A172 (cell line): ENCODE measurements around the gene TNKS1BP1. TPM values are rescaled to one million over a fixed set of nuclear protein-coding genes. Genes with fewer than 3 reads are reported as not detected.
"Not testable (repeated sequence)": the region's sequence is repeated elsewhere in the genome, so short reads cannot be mapped to it uniquely, and the experiment has no call there.

Experiments
- DNase-seq: peaks from one replicate; pipeline ENCODE4 v3.0.0-alpha.2; 2015; ENCODE audit warnings: low spot score
- total RNA-seq: library from RNA; depleted of rRNA; stranded (reverse); fragments of >200 nt; shearing (Covaris generic); gene quantifications from 2 replicates; pipeline ENCODE4 v1.2.3, GENCODE V29; 2014

Gene TNKS1BP1
- total RNA-seq, 1 experiment from 2014 or later, result 43.8 TPM

DNA sequence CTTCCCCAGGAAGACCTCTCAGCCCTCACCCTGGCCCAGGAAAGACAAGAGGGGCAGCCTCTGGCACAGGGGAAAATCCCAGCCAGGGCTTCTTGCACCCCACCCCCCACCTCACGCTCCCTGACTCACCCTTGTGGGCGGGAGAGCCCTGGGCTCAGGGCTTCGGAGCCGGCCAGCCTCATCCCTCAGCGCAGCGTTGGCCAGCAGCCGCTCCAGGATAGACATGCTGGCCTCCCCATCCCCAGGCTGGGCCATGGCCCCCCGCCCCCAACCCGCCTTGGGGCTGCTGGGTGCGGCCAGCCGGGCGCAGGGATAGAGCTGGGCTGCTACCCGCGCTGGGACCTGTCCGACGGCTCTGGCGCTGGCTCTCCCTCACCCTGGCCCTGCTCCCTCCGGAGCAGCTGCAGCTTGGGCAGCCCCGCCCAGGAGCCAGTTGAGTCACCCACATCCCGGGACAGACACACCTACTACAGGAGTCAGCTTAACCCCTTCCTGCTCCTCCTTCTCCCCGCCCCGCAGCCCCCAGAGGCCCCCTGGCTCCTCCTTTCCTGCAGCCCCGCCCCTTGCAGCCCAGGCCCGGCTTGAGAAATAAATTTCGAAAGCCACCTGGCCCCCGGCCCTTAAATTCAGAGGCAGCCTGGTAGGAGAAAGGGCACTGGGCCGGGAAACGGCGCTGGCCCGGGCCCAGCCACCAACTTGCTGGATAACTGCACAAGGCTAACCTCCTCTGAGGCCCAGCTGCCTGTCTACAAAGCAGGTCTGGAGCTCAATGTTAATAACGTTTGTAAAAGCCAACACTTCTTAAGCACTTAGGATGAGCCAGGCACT is 13.4 kb downstream of the TNKS1BP1 start:
- DNase-seq, result peak; percentile 95

DNA sequence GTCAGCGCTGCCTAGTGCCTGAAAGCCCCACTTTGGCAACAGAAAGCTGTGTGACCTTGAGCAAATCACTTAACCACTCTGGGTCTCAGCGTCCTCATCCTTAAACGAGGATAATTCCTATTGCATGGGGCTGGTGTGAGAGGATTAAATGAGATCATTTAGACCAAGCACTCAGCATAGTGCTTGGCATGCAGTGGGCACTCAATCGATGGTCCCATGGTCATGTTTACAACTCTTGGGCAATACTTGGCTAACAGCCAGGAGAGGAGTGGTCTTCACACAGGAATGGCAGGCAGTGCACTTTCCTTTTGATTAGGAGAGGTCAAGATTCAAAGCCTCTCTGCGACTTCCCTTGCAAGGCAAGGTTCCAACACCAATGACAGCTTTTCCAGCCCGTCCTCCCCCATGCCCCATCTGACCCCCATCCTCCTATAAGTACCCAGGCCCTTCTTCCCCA is 14.1 kb downstream of the TNKS1BP1 start:
- DNase-seq, result no peak

DNA sequence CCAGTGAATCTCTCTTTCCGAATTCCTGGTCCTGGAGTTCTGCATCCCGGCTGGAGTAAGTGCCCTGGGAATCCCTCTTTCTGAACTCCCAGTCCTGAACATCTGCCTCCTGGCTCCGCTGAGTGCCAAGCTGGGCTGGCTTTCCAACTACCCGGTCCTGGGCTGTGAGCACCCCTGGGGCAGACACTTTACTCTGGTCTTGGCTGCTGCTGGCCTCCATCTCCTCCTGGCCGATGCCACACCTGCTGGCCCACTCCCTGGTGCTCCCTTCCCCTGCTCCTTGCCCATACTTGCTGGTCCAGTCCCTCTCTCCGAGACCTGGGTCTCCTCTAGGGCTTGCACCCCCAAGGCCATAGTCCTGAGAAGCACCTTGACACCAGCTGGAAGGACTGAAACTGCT is 14.7 kb downstream of the TNKS1BP1 start:
- DNase-seq, result no peak

DNA sequence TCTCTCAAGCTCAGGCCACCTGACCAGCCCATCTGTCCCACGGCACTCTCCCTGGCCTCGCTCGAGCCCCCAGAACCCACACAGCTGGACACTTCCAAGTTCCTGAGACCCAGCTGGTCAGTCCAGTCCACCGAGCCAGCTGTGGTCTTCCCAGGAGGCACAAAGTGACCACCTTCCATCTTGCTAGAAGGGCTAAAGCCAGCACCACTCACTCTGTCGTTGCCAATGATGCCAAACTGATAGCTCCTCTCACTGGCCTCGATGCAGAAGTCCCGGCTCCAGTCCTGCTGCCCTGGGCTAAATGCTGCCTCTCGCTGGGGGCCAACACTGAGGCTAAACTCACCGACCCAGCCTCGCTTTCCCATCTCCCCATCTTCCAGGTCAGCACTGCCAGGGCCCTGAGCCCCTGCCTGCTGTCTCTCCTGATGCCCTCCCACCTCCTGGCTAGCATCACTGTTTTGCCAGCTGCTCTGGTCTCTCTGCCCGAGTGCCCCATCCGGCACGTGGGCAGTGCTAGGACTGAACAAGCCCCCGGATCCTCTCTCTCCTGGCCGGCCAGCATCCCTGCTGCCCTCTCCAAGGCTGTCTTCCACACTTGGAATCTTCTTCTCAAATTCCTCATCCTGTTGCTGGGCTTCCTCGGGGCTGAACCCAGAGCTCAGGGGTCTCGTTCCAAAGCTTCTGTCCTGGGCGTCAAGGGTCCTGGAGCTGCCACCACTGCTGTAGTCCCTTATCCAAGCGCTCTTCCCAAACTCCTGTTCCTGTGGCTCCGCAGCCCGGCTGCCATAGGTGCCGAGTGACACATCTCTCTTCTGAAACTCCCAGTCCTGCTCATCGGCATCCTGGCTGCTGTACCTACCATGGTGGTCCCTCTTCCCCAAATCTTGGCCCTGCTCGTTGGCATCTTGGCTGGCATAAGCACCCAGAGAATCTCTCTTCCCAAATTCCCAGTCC is 15.4 kb downstream of the TNKS1BP1 start:
- DNase-seq, result no peak

DNA sequence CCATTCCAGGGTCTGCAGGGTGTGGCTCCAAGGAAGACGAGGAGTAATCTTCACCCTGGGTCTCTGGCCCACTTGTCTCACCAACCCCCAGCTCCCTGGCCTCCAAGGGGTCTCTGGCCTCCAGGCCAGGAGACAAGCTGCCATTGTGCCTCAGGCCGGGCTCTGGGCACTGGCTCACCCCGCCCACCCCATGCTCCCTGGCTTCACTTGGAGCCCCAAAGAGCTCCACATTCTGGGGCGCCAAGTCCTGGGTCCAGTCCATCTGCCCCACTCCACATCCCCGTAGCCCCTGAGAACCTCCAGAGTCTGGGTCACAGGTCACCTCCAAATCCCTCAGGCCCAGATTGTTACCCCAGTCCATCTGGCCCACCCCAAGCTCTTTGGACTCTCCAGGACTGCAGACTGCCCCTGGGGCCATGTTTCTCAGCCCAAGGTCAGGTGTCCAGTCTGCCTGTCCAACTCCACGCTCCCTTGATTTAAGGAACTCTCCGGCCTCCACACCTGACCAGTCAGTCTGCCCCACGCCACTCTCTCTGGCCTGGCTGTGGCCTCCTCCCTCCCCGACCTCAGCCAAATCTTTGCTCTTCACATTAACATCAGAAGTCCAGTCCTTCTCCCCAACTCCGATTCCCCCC is 16.2 kb downstream of the TNKS1BP1 start:
- no peak for DNase-seq

DNA sequence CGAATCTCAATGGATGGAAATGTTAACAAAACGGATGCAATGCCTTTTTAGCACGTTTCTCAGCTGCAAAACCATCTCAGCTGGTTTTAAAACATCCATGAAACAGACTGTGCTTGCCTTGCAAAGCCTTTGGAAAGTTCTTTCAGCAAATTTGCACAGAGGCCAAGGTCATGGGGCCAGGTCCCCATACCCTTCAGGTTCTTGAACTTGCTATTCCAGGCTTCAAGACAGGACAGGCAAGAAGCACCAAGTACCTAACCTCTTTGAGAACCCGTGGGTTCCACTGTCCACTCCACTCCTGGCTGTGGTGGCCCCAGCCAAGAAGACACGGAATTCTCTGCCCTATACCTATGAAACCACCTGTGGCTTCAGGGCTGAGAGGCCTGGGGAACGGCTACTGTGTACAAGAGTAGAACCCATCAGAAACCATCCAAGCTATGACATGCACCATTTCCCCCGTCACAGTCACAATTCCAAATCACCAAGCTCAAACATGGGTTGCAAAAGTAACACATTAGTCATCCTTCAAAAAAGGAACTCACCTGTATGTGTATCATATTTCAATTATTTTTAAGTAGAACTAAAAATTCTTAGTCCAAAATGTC is 17.0 kb downstream of the TNKS1BP1 start:
- no peak for DNase-seq

DNA sequence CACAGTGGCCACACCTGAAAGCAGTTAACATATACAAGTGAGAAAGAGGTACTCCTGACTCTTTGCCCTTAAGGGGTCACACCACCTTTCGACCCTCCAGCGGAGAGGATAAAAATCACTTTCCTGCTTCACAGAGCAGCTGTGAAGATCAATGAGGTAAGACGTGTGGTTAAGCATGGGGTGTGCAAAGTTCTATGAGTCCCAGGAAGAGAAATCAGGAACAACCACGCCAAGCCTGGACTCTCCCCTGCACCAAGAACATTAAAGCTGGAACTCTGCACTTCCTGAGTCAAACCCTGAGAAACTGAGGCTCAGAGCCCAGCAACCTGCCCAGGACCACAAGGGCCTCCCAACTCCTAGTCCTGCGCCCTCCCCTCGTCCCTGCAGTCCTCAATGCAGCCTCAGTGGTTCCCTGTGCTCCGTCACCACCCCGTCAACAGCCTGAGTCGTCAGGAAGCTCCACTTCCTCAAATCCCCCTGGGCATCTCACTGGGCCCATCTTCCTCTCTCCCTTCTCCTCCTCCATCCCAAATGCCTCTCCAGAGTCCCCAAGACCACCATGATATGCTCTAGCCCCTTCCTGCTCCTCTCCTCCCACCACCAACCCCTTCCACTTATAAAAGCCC is 17.7 kb downstream of the TNKS1BP1 start:
- DNase-seq, result no peak

DNA sequence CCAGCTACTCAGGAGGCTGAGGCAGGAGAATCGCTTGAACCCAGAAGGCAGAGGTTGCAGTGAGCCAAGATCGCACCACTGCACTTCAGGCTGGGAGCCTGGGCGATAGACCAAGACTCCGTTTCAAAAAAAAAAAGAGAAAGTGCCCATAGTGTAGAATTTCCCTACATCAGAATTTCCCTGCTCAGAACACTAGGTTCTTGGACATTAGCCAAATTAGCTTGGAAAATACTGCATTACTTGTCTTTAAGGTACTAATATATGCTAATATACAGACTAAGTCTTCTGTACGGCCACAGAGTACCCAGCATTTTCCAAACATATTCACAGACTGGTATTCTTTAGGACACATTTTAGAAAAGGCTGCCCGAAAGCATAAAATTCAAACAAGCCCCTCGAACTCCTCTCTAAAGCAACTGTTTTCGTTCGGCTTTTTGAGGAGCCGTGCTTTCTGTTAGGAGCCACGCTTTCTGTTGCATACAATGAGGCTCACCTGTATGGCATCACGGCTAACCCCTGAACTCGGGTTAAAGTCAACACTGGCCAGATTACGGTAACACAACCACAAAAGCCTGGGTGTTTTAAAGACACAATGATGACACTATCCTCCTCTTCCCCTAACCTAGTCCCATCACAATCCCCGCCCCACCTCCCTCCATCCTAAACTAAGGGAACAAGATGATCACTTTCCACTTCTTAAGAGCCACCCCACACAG is 18.4 kb downstream of the TNKS1BP1 start:
- DNase-seq, result no peak

DNA sequence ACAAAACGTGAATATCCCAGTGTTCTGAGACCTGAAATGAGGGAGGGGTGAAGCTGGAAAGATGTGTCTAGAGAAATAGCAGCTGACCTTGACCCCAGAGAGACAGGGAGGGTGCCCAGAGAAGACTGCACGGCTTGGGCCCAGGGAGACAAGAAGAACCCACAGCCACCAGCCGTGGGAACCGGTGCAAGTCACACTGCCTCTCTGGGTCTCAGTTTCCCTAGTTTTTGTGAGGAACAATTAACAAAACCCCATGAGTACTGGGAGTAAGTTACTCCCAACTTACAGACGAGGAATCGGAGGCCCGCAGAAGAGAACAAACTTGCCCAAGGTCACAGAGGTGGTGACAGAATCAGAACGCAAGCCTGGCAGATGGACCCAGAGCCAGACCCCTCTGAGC is 19.2 kb downstream of the TNKS1BP1 start:
- DNase-seq, result no peak

DNA sequence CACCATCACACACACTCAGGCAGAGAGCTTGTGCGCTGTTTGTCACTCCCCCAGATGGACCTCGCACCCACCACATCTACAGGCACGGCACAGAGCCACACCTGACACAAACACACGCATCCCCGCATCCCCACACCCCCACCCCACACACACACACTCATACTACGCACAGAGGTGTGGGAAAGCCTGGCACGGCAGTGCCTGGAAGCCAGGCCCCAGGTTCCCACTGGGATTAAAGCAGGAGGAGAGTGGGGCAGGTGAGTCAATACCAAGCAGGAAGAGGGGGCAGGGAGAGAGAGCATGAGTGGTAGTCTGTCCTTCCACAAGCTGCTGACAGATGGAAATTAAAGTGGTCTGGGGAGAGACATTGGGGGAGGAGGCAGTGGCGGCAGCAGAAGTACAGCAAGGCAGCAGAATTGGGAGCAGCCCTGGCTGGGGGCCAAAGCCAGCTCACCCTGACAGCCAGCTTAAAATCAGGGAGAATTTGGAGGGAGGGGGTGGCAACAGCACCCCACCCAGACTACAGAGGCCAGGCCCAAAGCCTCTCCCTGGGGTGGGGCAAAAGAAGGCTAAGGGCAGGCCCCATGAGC is 20.7 kb downstream of the TNKS1BP1 start:
- DNase-seq, result peak; percentile 79

DNA sequence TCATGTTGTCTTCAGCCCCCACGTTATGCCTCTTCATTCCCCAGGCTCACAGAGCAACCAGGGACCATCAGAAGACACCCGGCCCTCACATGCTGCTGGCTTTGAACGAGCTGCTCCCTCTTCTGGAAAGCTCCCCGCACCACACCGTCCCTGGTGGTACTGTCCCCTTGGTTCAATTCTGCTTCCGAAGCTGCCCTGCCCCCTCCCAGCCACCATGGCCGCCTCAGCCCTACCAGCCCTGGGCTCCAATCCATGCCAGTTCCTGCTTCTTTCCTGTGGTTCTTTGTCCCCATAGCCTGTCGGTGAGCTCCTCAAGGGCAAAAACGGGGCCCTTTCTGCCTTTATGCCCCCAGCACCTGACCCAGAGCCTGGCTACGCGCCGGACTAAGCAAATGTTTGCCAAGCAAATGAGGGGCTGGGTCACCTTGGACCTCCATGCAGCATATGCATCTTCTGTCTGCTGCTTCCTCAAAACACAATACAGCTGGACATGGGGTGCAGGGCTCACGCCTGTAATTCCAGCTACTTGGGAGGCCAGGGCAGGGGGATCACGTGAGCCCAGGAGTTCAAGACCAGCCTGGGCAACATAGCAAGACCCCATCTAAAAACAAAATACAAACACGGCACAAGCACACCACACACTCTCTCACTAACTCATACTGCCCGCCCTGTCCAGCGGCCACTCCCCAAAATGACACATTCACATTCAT is 21.3 kb downstream of the TNKS1BP1 start:
- peak; percentile 51 for DNase-seq

DNA sequence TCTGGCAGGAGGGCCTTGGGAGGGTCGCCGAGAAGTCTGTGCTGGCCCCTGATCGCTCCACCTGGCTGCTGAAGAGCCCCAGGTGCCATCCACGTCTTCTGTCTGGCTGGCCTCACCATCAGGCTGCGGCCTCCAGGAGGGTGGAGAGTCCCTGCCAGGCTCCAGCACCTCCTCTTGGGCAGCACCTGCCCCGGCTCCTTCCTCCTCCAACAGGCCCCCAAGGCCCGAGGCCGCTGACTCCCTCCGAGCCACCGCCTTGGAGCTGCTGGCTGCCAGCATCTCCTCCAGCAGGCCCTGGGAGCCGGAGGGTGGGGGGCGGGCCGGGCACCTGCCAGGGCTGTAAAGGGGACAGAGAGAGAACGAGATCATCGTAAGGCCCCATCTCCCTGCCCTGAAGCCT is 22.3 kb downstream of the TNKS1BP1 start:
- no peak for DNase-seq

DNA sequence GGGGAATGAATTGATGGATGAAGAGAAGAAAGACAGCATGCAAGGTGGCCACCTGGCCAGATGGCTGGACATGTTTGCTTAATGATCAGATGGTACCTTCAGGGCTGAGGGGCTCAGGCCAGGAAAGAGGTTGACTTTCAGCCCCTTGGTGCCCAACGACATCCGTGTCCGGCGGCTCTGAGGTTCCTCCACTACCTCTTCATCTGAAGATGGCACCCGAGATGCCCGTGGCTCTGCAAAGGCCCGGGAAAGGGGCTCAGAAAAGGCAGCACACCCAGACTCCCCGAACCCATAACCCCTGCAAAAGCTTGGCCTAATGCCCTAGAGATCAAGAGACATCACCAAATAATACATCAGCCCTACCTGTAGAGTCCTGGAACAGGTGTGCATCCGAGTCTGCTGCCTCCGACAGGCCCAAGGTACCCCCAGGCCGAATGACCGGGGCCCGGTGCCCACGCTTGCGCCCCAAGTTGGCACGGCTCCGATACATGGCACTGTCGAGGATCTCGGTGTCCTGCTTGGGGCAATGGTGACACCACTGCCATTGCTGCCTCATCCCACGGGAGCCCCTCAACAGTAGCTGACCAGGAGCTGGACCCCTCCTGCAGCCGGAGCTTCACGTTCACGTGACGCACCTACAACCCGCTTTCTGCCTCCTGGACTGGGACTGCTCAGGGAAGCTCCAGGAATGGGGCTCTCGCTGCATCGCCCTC is 22.9 kb downstream of the TNKS1BP1 start:
- no peak for DNase-seq

DNA sequence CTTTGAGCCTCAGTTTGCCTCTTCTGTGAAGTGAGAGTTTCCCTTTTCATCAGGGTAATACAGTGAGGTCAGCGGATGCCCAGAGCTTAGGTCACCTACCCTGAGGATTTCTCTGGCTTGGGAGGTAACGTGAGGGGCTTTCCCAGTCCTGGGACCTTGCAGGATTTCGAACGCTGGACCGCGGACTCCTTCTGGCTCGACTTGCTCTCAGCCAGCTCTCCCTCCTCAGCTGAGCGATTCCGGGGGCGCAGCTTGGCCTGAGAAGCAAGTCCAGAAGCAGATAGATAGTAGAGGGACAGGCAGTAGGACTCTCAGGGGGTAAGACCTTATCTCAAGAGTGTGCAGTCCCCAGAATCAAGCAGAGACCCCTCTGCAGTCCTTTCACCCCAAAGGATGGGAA is 24.0 kb downstream of the TNKS1BP1 start:
- DNase-seq, result no peak

DNA sequence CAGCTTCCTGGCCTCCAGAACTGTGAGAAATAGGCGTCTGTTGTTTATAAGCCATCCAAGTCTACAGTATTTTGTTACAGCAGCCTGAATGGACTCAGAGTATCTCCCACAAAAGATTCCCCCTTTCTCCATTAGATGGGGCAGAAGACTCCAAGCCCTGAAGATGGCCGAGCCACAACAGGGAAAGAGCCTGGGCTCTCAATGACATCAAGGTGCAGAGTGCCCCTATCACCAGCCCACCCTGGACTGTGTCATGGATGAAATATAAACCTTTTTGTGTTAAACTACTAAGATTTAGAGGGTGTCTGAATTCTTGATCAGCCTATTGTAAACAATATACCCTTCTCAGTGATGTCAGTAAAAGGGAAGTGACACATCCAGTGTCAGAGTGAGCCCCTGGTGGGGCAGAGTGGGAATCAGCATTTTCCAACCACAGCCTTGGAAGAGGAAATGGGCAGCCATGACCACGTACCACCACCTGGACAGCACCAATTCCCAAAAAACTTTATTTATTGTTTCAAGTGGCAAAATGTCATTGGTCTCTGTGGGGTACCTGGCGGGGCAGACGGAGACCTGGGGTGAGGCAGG is 25.5 kb downstream of the TNKS1BP1 start:
- DNase-seq, result no peak

DNA sequence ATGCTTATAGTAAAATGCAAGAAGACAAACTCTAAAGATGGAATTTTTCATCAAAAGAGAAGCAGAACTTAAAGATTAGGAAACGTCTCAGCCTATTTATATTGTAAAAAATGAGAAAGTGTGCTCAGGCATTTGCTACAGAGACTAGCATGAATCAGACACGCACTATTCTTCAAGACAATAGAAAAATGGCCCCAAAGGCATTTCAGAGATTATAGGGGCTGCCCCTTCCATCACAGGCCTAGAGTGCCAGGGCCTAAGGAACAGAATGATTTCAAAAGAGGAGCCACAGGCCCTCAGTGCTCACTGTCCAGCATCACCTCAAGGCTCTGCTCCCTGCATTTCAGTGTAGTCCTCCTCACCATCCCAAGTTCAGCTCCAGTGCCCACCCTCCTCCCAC is 27.5 kb downstream of the TNKS1BP1 start:
- DNase-seq, result no peak

DNA sequence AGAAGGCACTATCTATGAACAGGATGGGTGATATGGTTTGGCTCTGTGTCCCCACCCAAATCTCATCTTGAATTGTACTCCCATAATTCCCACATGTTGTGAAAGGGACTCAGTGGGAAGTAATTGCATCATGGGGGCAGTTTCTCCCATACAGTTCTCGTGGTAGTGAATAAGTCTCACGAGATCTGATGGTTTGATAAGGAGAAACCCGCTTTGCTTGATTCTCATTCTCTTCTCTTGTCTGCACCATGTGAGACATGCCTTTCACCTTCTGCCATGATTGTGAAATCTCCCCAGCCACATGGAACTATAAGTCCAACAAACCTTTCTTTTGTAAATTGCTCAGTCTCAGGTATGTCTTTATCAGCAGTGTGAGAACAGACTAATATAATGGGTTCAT is 28.5 kb downstream of the TNKS1BP1 start:
- not testable (repeated sequence) for DNase-seq
